Hindlimb muscle (tissue), 1 donor: ENCODE data around the gene ANKS1B. TPM values are rescaled to one million over a fixed set of nuclear protein-coding genes. Genes with fewer than 3 reads are reported as not detected.
"Not testable (repeated sequence)": the region's sequence is repeated elsewhere in the genome, so short reads cannot be mapped to it uniquely, and the experiment has no call there.

Experiments used
- DNase-seq: peaks from one replicate; pipeline ENCODE4 v3.0.0-alpha.2; 2013
- polyA plus RNA-seq: library from polyadenylated mRNA; unstranded; fragments of 120-200 nt; gene quantifications from one replicate; pipeline ENCODE4 v1.2.1, GENCODE V29; 2013; ENCODE audit not compliant: insufficient read length

The ANKS1B gene
- polyA plus RNA-seq, 1 donor, result 2.2 TPM

GRCh38 chr12:99352269-99352668 lies 632.5 kb downstream of the ANKS1B start:
- no peak for DNase-seq

GRCh38 chr12:99343960-99344359 lies 640.8 kb downstream of the ANKS1B start:
- no peak for DNase-seq

GRCh38 chr12:99339663-99340062 lies 645.1 kb downstream of the ANKS1B start:
- no peak for DNase-seq

GRCh38 chr12:99334285-99335056 lies 650.3 kb downstream of the ANKS1B start:
- no peak for DNase-seq

GRCh38 chr12:99332936-99333591 lies 651.7 kb downstream of the ANKS1B start:
- DNase-seq, result no peak

GRCh38 chr12:99330216-99330615 lies 654.5 kb downstream of the ANKS1B start:
- no peak for DNase-seq

- not testable (repeated sequence) for DNase-seq
Measured at GRCh38 chr12:99321210-99321609, 663.5 kb downstream of the ANKS1B start.

- no peak for DNase-seq
Measured at GRCh38 chr12:99311373-99311772, 673.4 kb downstream of the ANKS1B start.

GRCh38 chr12:99309812-99310211 lies 674.9 kb downstream of the ANKS1B start:
- no peak for DNase-seq

- DNase-seq, result no peak
Measured at GRCh38 chr12:99302874-99303273, 681.9 kb downstream of the ANKS1B start.

- no peak for DNase-seq
Measured at GRCh38 chr12:99287136-99287535, 697.6 kb downstream of the ANKS1B start.

GRCh38 chr12:99284161-99284560 lies 700.6 kb downstream of the ANKS1B start:
- no peak for DNase-seq

- no peak for DNase-seq
Measured at GRCh38 chr12:99282624-99283023, 702.1 kb downstream of the ANKS1B start.

GRCh38 chr12:99282086-99282485 lies 702.6 kb downstream of the ANKS1B start:
- no peak for DNase-seq

- no peak for DNase-seq
Measured at GRCh38 chr12:99281277-99281676, 703.5 kb downstream of the ANKS1B start.

GRCh38 chr12:99278899-99279298 lies 705.8 kb downstream of the ANKS1B start:
- DNase-seq, result no peak

GRCh38 chr12:99277591-99278379 lies 707.0 kb downstream of the ANKS1B start:
- DNase-seq, result no peak

GRCh38 chr12:99271071-99271470 lies 713.7 kb downstream of the ANKS1B start:
- DNase-seq, result no peak

- DNase-seq, result no peak
Measured at GRCh38 chr12:99267038-99267437, 717.7 kb downstream of the ANKS1B start.

- no peak for DNase-seq
Measured at GRCh38 chr12:99265648-99266047, 719.1 kb downstream of the ANKS1B start.

GRCh38 chr12:99261256-99261655 lies 723.5 kb downstream of the ANKS1B start:
- DNase-seq, result no peak

- DNase-seq, result no peak
Measured at GRCh38 chr12:99260456-99260996, 724.2 kb downstream of the ANKS1B start.
